NCI-H526 (cell line): ENCODE data around the gene SPDYA.

Experiments
- DNase-seq, 2 experiments: peaks; one replicate each; lab custom pipeline; 2025; lab: John Stamatoyannopoulos, UW

The SPDYA gene

DNA sequence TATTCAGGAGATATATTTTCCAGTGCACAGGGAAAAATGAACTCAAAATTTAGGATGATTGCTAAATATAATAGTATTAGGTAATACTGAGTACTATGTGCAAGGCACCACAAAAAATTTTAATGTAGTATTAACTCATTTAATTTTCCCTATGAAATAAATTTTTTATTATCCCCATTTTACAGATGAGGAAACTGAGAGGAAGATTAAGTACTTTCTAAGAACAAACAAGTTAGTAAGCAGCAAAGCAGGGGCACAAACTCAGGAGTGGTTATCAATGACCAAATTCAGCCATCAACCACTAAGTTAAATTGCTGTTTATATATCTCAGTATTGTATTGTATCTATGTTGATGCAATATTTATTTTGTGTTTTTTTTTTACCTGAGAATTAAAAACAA, 14.2 kb downstream of the SPDYA start:
- no peak for DNase-seq

DNA sequence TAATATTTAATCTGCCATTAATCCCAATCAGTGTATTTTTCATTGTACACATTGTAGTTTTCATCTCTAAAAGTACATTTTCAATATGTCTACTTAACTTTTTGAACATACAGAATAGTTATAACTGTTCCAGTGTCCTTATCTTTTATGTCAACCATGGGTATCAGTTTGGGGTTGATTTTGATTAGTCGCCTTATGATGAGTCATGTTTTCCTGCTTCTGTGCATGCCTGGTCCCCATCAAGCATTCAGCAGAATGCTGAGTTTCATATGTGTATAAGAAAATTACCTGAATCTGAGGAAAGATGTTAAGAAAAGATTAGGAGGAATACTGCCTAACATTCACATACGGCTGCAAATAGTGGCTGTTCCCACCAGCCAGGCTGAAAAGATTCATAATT, 17.7 kb downstream of the SPDYA start:
- DNase-seq: no peak

DNA sequence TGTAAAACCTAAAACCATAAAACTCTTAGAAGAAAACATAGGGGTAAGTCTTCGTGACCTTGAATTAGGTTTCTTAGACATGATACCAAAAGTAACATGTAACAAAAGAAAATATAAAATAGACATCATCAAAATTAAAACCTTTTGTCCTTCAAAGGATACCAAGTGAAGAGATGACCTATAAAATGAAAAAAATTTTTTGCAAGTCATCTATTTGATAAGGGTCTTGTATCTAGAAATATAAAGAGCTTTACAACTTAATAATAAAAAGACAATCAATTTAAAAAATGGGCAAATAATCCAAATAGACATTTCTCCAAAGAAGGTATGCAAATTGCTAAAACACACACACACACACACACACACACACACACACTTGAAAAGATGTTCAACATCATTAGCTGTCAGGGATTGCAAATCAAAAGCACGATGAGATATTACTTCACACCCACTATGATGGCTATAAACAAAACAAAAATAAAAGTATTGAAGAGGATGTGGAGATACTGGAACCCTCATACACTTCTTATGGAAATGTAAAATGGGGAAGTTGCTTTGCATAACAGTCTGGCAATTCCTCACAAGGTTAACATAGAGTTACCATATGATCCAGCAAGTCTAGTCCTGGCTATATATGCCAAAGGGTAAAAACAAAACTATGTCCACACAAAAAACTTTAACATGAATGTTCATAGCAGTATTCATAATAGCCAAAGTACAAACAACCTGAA, 23.3 kb downstream of the SPDYA start:
- no peak for DNase-seq

DNA sequence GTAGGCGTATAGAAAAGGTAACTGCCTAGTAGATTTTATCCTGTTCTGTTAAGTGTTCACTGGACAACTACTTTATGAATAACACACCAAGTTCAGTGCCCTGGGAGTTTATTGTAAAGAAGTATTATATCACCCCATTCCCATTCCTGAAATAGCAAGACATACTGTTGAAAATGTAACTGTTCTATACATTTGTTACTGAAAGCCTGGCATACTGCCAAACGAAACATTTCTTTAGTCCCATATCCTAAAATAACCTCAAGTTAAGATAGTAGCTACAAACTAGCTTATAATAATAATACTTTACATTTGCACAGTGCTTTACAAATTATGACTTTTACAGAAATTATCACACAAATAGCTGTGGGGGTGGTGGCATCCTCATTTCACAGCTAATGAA, 25.1 kb downstream of the SPDYA start:
- no peak for DNase-seq

DNA sequence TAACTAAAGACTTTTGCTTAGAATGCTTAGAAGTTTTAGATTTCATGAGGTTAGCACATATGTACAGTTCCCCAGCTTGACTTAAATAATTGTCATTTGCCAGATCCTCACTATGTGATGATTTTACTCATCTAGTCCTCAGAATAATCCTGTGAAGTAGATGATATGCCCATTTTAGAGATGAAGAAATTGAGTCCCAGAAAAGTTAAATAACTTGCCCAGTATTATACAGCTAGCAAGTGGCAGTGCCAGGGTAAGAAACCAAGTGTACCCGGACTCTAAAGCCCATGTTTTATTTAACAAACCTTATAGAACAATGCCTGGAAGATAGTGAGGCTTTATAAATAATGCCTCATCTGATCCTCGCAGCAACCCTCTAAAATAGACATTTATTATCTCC, 28.3 kb downstream of the SPDYA start:
- no peak for DNase-seq

DNA sequence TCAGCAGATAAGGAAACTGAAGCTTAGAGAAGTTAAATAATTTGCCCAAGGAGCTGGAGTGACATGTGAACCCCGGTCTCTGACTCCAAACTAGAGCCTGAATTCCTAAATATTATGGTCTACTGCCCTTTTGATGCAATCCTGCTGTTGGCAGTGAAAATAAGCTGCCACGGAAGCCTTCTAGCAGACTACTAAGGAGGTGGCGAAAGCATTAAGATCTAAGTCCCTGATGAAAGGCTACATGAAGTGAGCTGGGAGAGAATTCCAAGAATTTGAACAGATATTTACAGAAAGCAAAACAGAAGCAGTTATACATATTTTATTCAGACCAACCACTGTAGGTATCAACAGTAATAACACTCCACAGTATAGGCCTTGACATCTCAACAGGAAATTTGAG, 31.4 kb downstream of the SPDYA start:
- no peak for DNase-seq

DNA sequence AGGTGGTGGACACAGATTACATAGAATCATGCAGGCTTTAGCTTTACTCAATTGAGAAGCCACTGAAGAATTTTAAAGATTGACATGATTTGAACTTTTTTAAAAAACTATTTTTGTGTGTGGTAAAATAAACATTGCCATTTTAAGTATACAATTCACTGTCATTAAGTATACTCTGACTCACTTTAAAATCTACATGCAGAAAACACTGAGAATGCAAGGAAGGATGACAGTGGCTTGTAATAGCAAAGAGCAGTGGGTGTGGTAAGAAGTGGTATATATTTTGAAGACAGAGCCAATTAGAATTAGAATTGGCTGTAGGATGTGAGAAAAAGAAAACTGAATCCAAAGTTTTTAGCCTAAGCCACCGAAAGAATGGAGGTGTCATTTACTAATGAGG, 44.6 kb downstream of the SPDYA start:
- DNase-seq: no peak

DNA sequence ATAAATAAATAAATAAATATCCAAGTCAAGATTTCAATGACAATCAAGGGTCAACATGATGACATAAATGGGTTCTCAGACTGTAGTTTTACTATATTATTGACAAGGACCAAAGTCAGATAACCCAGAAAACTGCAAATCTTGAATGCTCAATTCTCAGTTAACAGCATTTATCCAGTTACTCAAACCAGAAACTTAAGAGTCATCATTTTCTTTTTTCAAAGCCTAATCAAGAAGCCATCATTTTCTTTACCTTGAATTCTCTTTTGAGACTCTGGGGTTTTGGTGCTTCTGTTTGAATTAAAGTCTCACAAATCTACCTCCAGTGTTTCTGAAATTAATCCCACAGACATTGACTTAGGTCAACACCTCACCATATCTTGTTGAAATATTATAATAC, 45.3 kb downstream of the SPDYA start:
- no peak for DNase-seq

DNA sequence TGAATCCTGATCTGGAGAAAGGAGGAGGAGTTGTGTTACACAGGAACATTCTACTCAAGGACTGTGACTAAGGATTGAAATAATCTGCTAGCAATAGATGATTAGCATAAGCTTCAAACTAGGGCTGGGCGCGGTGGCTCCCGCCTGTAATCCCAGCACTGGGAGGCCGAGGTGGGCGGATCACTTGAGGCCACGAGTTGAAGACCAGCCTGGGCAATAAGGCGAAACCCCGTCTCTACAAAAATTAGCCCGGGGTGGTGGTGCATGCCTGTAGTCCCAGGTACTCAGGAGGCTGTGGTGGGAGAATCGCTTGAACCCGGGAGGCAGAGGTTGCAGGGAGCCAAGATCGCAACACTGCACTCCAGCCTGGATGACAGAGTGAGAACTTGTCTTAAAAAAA, 58.0 kb downstream of the SPDYA start:
- DNase-seq: no peak

DNA sequence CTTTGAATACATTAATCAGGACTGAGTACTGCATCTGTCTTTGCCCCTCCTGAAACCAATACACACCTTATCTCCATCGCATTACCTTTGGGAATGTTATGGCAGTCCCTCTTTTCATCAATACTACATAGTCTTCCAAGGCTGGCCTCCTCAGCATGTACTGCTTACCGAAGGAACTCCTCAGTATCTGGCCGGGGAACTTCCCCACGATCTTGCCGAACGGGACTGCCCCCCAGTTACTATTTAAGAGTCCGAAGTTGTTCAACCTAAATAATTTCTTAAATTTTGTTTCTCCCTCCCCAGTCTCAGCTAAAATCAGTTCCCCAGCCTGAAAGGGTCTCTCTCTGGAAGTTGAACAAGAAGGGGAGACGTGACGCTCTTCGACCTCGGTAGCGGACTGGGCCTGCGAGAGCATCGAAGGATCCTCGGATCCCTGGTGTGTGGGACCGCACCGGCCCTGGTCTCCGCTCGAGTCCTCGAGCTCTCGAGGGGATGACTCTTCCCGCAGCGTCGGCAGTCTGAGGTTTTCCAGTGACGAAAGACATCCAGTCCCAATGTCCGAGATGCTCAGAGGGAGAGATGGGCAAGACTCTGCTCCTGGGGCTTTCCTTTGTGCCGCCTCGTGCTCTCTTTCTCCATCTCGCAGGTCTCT, 59.0 kb downstream of the SPDYA start:
- peak in 1 of 2 experiments; percentile 57 for DNase-seq

DNA sequence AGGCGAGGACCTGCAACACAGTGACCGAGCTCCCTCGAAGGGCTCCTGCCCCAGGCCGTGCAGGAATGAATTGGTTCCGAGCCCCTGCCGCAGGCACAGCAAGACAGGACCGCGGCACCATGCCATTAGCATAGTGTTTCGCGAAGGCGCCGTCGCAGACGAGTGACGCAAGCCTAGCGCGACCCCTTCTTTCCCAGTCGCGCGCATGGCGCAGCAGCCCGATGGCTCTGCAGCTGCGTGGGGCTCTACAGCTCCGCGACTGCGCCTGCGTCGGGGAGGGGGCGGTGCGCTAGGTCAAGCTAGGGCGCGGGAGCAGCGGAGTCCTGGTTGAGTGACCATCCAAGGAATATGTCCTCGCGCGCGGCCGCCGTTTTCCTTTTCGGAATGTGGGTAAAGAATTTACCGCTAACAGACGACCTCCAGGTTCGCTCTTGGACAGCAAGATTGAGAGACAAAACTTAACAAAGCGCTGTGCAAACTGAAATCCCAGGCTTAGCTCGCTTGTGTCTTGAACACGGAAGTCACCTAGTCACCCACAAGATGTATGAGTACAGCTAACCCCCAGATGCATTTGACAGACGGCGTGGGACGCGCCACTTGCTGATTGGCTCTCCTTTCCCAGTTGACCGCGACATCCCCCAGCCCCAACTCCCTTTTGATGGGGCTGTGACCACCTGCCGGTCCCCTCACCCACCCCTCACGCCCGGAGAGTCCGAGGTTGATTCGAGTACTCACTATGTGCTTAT, 59.7 kb downstream of the SPDYA start, which contains the start of gene TRMT61B:
Gene TRMT61B, minus strand, starts transcription at position 164 of the 746 bp plus-strand sequence. Its CDS starts 32 bp downstream, at position 132.
- DNase-seq: peak; percentile 85 to 97

DNA sequence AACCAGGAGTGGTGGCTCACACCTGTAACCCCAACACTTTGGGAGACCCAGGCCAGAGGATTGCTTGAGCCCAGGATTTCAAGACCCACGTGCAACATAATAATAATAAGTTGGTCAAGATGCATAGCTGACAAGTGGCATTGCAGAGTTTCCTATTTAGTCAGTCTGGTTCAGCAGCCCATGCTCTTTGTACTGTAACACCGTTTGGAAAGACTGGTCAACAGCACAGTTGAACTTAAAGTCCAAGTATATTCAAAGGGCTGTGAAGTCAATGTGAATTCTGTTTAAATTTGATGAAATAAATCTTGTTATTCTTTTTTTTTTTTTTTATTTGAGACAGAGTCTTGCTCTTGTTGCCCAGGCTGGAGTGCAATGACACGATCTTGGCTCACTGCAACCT, 61.0 kb downstream of the SPDYA start:
- DNase-seq: no peak

DNA sequence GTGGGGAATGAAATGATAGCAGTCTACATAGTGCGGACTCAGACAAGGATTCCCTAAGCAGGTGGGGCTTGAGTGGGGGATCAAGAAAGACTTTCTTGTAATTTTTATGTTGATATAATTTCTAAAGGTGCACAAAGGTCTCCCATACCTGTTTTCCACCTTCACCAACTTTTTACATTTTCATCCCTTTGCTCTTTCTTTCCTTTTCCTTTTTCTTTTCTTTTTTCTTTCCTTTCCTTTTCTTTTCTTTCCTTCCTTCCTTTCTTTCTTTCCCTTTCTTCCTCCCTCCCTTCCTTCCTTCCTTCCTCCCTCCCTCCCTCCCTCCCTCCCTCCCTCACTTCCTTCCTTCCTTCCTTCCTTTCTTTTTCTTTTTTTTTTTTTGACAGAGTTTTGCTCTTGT, 69.6 kb downstream of the SPDYA start:
- no peak for DNase-seq

DNA sequence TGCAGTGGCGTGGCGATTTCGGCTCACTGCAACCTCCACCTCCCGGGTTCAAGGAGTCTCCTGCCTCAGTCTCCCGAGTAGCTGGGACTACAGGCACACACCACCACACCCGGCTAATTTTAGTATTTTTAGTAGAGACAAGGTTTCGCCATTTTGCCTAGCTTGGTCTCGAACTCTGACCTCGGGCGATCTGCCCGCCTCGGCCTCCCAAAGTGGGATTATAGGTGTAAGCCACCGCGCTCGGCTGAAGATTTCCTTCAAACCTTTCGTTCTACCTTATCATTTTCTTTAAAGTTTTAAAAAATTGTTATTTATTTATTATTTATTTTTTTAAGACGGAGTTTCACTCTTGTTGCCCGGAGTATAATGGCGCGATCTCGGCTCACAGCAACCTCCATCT, 82.9 kb downstream of the SPDYA start:
- DNase-seq: no peak

DNA sequence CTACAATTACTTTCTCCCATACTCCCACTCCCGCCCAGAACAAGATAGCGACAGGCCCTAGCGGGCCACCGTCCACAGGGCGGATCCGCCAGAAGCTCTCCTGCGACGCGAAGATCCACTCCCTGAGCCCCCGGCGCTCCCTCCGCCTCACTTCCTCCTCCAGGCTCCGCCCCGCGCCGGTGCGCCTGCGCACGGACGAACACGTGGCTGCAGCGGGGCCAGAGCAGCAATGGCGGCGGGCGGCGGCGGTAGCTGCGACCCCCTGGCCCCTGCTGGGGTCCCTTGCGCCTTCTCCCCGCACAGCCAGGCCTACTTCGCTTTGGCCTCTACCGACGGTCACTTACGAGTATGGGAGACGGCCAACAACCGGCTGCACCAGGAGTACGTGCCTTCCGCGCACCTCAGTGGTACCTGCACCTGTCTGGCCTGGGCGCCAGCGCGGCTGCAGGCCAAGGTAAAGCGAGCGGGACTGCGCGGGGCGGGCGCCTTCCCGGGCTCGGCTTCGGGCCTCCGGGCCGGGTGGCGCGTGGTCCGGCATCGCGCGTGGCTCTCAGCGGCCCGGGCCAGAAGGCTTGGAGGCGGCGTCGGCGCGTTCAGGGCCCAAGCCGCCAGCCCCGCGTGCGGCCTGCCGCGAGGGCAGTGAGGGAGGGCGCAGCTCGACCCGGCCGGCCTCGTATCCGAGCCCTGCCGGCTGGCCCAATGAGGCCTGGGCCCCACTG, 84.0 kb downstream of the SPDYA start, which contains the start of gene WDR43:
Gene WDR43, plus strand, starts transcription at position 198 of the 719 bp plus-strand sequence. Its CDS starts 32 bp downstream, at position 230.
- DNase-seq: peak; percentile 97 to 98

DNA sequence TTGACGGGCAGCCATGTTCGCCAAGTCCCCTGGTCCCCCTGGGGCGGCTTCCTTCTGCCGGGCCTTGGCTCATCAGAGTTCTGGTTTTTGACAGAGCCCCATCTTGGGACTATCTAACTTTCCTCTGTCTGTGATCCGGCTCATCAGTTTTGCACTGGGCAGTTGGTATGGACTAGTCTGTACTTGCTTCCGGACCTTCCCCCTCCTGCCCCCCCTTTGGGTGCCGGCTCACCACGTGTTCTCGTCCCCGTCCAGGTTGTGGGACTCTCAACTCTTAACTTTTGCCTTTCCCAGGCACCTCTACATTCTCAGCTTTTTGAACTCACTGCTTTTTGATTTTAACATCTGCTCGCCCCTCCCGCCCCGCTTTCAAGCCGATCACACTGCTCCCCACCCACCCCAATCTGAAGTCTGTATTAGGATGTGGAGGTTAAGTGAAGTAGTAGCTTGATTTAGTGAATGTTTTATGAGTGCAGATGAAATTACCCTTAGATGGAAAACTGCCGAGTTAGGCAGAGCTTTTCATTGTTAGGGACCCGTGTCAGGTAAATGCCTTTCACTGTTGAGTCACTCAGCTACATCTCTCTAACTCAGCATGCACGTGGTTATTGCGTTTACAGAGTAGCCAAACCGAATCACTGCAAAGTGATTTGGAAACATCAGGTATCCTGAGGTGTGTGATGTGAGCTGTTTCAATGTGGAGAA, 84.7 kb downstream of the SPDYA start:
- peak in 1 of 2 experiments; percentile 23 for DNase-seq

DNA sequence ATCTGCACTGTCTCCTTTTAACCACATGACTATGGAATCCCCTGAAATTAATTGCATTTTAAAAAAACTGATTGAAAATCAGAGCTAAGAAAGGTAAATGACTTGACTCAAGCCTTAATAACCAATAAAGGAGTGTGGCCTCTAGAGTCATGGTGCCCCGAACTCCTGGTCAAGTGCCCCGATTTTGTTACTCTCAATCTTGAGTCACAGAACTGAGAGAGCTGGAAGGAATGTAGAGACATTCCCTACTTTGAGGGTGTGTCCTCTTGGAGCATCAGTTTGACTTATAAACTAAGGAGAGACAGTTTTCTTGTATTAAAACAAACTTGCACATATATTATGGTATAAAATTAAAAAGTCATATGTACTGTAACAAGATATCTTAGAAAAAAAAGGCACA, 86.3 kb downstream of the SPDYA start:
- DNase-seq: no peak

DNA sequence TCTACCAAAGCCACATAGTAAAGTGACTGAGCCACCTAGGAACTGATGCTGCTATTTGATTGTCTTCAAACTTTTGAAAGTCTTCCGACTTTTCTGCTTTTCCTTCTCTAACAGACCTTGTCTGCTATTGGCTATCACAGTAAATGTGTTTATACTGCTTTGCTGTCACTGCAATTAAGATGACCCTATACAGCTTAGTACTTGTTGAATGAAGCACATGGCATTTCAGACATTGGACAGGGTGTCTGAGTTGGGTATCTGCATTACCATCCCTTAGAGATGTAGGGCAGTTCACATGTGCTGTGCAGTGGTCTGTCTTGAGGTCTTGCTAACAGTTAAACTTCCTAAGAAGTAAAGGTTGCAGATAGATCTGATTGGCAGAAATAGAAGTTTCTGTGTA, 87.4 kb downstream of the SPDYA start:
- no peak for DNase-seq
